HG03280 (cell line): ENCODE results near the gene STAT3.
"Not testable (repeated sequence)": the region's sequence is repeated elsewhere in the genome, so short reads cannot be mapped to it uniquely, and the experiment has no call there.

Experiments
- ATAC-seq: cut with Tn5 transposase; IDR thresholded peaks from one replicate; pipeline ENCODE4 v1.9.1; 2021; ENCODE audit warnings: mild to moderate bottlenecking, moderate library complexity; ENCODE audit not compliant: unreplicated experiment

Gene STAT3

GRCh38 chr17:42409523-42410318 is 21.5 kb upstream of the STAT3 start:
- no peak for ATAC-seq

DNA sequence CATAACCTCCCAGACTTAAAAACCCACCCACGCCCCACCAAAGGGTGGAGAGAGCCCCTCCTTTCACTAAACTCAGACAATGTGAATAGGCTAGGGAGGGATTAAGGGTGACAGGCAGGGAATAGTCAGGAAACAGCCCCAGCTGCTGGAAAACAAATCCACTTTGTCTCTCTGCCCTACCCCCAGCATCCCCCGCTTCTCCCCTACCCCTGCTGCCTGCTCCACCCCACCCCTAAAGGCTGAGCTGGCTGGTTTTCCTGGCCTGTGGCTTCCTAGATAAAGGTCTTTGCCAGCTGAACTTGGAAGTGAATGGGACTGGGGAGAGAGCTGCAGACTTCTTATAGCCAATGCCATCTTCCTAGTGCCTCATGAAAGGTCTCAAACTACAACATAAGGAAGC is 19.8 kb upstream of the STAT3 start:
- ATAC-seq = no peak

DNA sequence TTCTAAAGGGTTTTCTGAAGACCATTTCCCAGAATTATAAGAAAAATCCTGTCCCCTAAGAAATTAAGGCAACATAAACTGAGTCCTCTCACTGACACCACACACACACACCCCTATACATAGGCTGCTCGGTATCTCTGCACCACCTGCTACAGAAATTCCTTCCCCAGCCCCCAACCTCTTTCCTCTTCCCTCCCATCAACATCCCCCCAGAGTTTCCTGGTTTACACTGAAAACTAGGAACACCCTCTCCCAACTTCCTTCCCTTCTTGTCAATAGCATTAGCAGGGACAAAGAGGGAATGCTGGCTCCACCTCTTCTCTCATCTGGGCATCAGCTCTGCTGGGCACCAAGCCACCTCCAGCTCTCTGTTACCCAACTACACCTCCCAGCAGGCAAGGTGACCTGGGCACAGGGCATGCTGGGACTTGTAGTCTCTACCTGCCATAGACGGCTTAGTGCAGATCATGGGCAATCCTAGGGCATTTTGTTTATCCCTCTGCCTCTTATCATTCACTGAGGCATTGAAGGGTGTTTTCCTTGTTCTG is 19.1 kb upstream of the STAT3 start:
- peak; percentile 69 for ATAC-seq

DNA sequence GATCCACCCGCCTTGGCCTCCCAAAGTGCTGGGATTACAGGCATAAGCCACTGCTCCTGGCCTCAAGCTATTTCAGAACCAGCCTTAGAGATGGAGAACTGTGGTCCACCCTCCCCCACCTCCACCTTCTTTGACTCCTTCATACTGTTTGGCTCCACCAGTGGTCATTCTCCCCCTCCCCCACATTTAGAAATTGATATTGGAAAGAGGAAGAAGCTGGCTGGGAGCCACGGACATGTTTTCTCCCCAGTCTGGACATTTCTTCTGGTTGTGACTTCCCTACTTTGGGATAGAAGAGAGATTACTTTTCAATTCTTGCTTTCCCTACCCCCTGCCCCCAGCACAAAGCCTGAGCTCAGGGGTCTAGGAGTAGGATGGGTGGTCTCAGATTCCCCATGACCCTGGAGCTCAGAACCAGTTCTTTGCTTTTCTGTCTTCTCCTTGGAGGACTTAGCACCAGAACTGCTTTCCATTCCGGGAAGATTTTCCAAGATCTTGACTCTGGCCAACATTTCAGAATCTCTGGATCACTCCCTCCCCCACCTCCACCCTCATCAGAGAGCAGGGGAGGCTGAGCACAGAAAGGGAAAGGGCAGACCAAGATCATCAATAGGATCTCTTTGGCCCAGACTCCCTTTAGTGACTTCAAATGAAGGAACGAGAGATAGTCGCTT is 18.5 kb upstream of the STAT3 start:
- no peak for ATAC-seq

- ATAC-seq = no peak
These were observed 17.8 kb upstream of the STAT3 start for GRCh38 chr17:42405963-42406495.

DNA sequence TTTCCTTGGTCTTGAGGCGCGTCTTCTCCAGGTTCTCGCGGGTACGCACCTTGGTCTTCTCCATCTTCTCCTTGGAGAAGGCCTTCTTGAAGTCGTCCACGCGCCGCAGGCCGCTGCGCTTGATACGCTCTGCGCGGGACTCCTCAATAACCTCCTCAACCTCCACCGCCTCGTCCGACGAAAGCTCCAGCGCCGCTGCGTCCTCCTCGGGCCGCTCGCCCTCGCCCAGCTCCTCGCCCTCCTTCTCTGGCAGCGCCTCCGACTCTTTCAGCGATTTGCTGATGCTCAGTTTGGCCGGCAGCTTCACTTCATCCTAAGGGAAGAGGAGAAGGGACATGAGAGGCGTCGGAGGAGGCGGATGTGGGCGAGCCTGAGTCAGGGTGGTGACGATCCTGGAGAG is 16.8 kb upstream of the STAT3 start:
- ATAC-seq = no peak

GRCh38 chr17:42404326-42405055 is 16.2 kb upstream of the STAT3 start:
- ATAC-seq = no peak

- ATAC-seq = no peak
These were observed 14.9 kb upstream of the STAT3 start for GRCh38 chr17:42403150-42403549.

DNA sequence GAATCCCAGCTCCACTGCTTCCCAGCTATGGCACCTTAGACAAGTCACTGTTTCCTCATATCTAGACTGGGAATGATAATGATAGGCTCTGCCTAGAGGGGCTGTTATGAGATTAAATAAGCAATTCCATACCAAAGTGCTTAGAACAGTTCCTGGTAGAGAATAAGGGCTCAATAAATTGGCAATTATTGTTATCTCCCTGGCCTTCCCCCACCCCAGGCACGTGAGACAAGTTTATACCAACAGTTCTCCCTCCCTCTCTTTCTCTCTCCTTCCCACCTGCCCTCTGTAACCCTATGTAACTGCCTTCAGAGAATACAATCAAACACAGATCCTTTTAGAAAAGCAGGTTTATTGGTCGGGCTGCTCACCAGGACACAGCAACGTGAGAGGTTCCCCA is 13.9 kb upstream of the STAT3 start:
- ATAC-seq = no peak

- not testable (repeated sequence) for ATAC-seq
These were observed 12.7 kb upstream of the STAT3 start for GRCh38 chr17:42400844-42401375.

DNA sequence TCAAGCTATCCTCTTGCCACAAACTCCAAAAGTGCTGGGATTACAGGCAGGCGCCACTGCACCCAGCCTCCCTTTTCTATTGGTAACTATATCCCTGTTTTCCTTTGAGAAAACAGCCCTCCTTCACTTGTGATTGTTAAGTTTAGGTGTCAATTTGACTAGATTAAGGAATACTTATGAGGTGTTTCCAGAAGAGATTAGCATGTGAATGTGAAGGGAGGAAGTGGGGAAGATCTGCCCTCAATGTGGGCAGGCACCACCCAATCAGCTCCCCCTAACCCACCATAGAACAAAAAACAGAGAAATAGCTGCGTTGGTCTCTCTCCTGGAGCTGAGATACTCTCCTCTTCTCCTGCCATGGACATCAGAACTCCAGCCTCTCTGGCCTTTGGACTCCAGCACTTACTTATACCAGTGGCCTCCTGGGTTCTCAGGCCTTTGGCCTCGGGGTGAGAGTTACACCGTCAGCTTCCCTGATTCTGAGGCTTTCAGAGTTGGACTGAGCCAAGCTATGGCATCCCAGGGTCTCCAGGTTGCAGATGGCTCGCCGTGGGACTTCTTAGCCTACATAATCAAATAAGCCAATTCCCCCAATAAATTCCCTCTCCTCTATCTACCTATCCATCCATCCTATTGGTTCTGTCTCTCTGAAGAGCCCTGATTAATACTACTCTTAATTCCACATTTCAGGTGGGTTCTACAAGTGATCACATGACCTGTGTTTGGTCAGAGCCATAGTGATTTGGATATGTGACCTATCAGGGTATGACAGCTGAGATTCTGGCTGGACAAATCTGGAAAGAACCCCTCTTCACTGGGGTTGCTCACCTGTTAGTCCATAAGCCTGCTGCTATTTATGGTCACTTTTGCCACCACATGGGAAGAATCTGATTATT is 12.0 kb upstream of the STAT3 start:
- no peak for ATAC-seq

- ATAC-seq = no peak
These were observed 10.9 kb upstream of the STAT3 start for GRCh38 chr17:42399121-42399520.

DNA sequence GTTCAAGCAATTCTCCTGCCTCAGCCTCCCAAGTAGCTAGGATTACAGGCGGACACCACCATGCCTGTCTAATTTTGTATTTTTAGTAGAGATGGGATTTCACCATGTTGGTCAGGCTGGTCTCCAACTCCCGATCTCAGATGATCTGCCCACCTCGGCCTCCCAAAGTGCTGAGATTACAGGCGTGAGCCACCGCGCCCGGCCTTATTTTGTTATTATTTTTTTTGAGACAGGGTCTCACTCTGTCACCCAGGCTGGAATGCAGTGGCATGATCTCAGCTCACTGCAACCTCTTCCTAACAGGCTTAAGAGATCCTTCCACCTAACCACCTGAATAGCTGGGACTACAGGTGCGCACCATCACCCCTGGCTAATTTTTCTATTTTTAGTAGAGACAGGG is 7.4 kb upstream of the STAT3 start:
- ATAC-seq = not testable (repeated sequence)

DNA sequence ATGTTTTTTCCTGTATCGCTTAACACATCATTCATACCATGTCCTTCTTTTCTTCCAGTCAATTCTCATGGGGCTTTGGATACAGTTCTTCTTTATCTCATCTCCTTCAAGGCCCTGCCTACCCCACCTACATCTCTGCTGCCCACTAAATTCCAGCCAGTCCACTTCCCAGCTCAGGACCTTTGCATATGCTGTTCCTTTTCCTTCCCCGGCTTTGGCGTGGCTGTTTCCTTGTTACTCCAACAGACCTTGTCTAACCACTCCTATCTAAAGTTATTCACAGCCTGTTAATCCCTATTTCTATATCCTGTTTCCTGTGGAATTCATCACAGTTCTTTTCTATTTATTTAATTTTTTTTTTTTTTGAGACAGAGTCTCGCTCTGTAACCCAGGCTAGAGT is 6.6 kb upstream of the STAT3 start:
- no peak for ATAC-seq

GRCh38 chr17:42392692-42393415 is 4.6 kb upstream of the STAT3 start:
- ATAC-seq = no peak

DNA sequence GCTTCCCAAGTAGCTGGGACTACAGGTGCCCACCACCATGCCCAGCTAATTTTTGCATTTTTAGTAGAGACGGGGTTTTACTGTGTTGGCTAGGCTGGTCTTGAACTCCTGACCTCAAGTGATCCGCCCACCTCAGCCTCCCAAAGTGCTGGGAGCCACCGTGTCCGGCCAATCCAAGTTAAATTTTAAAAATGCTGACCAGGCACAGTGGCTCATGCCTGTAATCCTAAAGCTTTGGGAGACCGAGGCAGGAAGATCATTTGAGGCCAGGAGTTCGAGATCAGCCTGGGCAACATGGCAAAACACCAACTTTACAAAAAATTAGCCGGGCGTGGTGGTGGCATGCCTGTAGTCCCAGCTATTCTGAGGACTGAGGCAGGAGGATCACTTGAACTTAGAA is 3.2 kb upstream of the STAT3 start:
- not testable (repeated sequence) for ATAC-seq

DNA sequence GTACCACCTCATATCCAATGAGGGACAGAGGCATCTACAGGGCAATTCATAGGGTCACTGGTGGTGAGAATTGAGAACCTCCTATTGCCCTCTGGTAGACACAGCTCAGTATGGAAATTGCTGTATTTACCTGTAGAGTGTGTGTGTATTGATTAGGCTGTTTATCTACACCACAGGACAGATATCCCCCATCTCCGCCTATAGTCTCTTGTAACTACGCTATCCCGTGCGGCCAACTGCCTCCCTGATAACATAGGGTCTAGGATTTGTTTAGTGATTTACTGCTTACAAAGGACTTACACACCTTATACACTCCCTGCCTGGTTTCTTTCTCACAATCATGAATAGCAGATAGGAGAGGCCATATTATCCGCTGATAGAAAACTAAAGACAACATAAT is 1.7 kb upstream of the STAT3 start:
- ATAC-seq = no peak

DNA sequence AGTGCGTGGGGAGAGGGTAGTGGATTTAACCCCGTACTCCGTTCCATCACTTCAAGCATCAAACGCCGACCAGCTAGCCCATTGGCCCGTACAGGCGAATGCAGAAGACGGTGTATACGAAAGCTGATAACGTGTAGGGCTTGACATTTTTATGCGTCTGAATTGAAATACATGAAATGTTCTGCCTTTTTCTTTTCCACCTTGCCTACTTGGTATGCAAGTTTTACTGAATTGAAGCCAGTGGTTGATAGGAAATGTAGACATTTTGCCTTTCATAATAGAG is 834 bp upstream of the STAT3 start:
- ATAC-seq = no peak

DNA sequence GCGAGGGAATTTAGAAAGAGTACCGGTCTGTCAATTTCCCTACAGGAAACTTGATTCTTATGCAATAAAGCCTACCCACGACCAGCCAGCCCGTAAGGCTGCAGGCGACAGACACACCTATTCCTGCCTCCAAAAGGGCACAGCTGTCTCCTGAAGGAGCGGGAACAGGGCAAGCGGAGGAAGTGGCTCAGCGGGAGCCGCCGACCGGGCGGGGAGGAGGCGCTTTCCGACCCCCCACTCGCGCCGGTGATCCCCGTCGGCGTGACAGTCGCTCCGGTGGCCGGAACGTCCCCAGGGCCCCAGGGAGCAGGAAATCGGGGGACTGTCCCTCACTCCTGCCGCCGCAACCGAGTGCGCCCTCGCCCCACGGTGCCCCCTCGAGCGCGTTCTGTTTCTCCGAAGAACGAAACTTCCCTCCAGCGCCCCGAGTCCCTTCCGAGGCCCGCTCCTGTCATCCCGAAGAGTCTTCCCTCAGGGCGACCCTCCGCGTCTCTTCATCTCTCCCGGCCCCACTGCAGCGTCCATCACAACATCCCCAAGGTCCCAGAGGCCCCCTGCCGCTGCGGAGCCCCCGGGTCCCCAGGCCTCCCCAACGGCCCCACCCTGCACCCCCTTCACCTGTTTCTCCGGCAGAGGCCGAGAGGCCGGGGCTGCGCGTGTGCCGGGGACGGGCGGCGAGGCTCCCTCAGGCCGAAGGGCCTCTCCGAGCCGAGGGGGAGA is 421 bp downstream of the STAT3 start:
- peak; percentile 3 for ATAC-seq
